ENCODE measurements around the gene ADTRP. TPM values are rescaled to one million over a fixed set of nuclear protein-coding genes. Genes with fewer than 3 reads are reported as not detected.

Gene ADTRP
- total RNA-seq, 1 donor from 2014 or later, result 3.4 TPM

- DNase-seq (ENCODE audit: low spot score in 2 of 2, unreplicated experiment in 2 of 2), result no peak
- Mint-ChIP-seq H3K4me3 (no peak overlapping the region), H3K27me3 (ENCODE audit: low read depth) (no peaks in the 10 kb centered on the region), H3K9me3 (peaks cover 2% of the 10 kb centered on the region), H3K27ac (no peak overlapping the region), H3K36me3 (no peaks in the 10 kb centered on the region), H3K4me1 (peaks cover 2% of the 10 kb centered on the region)
- TF ChIP-seq, protein P1, sequence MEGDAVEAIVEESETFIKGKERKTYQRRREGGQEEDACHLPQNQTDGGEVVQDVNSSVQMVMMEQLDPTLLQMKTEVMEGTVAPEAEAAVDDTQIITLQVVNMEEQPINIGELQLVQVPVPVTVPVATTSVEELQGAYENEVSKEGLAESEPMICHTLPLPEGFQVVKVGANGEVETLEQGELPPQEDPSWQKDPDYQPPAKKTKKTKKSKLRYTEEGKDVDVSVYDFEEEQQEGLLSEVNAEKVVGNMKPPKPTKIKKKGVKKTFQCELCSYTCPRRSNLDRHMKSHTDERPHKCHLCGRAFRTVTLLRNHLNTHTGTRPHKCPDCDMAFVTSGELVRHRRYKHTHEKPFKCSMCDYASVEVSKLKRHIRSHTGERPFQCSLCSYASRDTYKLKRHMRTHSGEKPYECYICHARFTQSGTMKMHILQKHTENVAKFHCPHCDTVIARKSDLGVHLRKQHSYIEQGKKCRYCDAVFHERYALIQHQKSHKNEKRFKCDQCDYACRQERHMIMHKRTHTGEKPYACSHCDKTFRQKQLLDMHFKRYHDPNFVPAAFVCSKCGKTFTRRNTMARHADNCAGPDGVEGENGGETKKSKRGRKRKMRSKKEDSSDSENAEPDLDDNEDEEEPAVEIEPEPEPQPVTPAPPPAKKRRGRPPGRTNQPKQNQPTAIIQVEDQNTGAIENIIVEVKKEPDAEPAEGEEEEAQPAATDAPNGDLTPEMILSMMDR (IDR thresholded peaks at IDR 0.05; ENCODE audit: unreplicated experiment), result no peak
Measured at GRCh38 chr6:11702089-11702488, 76.5 kb downstream of the ADTRP start.

GRCh38 chr6:11701573-11701972 is 77.0 kb downstream of the ADTRP start:
- Mint-ChIP-seq H3K9me3 (peaks cover 7% of the 10 kb centered on the region), H3K27me3 (ENCODE audit: low read depth) (no peaks in the 10 kb centered on the region), H3K4me1 (peaks cover 2% of the 10 kb centered on the region), H3K36me3 (no peaks in the 10 kb centered on the region), H3K27ac (no peak overlapping the region), H3K4me3 (no peak overlapping the region)
- DNase-seq (ENCODE audit: low spot score in 2 of 2, unreplicated experiment in 2 of 2), result no peak
- TF ChIP-seq, protein P1 (IDR thresholded peaks at IDR 0.05; ENCODE audit: unreplicated experiment), result no peak

DNA sequence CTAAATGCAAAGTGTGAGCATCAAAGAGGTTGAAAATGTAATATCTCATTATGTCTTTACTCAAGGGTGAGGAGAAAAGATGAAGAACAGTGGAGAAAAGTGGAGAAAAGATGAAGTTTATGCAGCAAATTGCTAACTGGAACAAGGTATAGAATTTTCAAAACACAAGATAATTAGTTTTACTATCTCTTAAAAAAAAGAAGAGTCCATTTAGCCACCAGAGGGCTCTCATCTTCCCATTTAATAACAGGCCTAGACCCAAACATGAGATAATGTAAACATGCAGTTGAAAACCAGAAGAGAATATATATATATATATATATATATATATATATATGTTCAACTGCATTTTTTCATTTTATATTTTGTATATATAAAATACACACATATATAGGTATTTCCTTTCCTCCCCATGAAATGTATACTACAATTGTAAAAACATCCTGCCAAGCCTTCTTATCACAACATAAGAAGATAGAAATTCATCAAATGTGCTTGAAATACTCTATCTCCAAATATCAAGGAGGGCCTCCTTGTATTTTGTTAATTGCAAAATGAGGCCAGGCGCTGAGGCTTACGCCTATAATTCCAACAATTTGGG is 78.4 kb downstream of the ADTRP start:
- no peak overlapping the region for H3K4me3 Mint-ChIP-seq
- no peaks in the 10 kb centered on the region for H3K36me3 Mint-ChIP-seq
- no peak for DNase-seq (ENCODE audit: low spot score in 2 of 2, unreplicated experiment in 2 of 2)
- no peak overlapping the region for H3K27ac Mint-ChIP-seq
- H3K9me3 Mint-ChIP-seq, result peaks cover 12% of the 10 kb centered on the region
- TF ChIP-seq, protein P1 (IDR thresholded peaks at IDR 0.05; ENCODE audit: unreplicated experiment), result peak; percentile 56
- no peaks in the 10 kb centered on the region for H3K27me3 Mint-ChIP-seq (ENCODE audit: low read depth)
- peaks cover 2% of the 10 kb centered on the region for H3K4me1 Mint-ChIP-seq

- H3K9me3 Mint-ChIP-seq, result peaks cover 12% of the 10 kb centered on the region
- no peaks in the 10 kb centered on the region for H3K36me3 Mint-ChIP-seq
- peaks cover 2% of the 10 kb centered on the region for H3K4me1 Mint-ChIP-seq
- DNase-seq (ENCODE audit: low spot score in 2 of 2, unreplicated experiment in 2 of 2), result no peak
- H3K27ac Mint-ChIP-seq, result no peak overlapping the region
- H3K27me3 Mint-ChIP-seq (ENCODE audit: low read depth), result no peaks in the 10 kb centered on the region
- TF ChIP-seq, protein P1 (IDR thresholded peaks at IDR 0.05; ENCODE audit: unreplicated experiment), result no peak
- no peak overlapping the region for H3K4me3 Mint-ChIP-seq
Measured at GRCh38 chr6:11699576-11699975, 79.0 kb downstream of the ADTRP start.

GRCh38 chr6:11692451-11693376 is 85.9 kb downstream of the ADTRP start:
- no peak for DNase-seq (ENCODE audit: low spot score in 2 of 2, unreplicated experiment in 2 of 2)
- Mint-ChIP-seq H3K27ac (no peak overlapping the region), H3K36me3 (no peaks in the 10 kb centered on the region), H3K4me1 (peaks cover 15% of the 10 kb centered on the region), H3K9me3 (peaks cover 31% of the 10 kb centered on the region), H3K4me3 (no peak overlapping the region), H3K27me3 (ENCODE audit: low read depth) (no peaks in the 10 kb centered on the region)
- TF ChIP-seq, protein P1 (IDR thresholded peaks at IDR 0.05; ENCODE audit: unreplicated experiment), result no peak

All from mesothelial cell of epicardium (in vitro differentiated cells).